NCI-H2171 (cell line): ENCODE measurements around the gene OLIG2.
A peak's percentile ranks its signal among the peaks of the same experiment; 100 is the strongest.

Experiments used
- DNase-seq: peaks from one replicate; lab custom pipeline; 2025; lab: John Stamatoyannopoulos, UW

OLIG2 gene

GRCh38 chr21:33033094-33033951, 7.6 kb downstream of the OLIG2 start:
- DNase-seq: no peak

DNA sequence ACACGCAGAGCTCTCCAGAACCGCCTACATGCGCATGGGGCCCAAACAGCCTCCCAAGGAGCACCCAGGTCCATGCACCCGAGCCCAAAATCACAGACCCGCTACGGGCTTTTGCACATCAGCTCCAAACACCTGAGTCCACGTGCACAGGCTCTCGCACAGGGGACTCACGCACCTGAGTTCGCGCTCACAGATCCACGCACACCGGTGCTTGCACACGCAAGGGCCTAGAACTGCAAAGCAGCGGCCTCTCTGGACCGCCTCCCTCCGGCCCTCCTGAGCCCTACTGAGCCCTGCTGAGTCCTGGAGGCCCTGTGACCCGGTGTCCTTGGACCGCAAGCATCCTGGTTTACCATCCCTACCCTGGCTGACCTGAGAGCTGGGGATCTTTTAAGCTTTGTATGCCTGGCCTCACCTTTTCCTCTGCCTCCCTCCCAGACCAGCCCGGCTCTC, 8.3 kb downstream of the OLIG2 start:
- no peak for DNase-seq

GRCh38 chr21:33035147-33035546, 9.4 kb downstream of the OLIG2 start:
- DNase-seq: no peak

DNA sequence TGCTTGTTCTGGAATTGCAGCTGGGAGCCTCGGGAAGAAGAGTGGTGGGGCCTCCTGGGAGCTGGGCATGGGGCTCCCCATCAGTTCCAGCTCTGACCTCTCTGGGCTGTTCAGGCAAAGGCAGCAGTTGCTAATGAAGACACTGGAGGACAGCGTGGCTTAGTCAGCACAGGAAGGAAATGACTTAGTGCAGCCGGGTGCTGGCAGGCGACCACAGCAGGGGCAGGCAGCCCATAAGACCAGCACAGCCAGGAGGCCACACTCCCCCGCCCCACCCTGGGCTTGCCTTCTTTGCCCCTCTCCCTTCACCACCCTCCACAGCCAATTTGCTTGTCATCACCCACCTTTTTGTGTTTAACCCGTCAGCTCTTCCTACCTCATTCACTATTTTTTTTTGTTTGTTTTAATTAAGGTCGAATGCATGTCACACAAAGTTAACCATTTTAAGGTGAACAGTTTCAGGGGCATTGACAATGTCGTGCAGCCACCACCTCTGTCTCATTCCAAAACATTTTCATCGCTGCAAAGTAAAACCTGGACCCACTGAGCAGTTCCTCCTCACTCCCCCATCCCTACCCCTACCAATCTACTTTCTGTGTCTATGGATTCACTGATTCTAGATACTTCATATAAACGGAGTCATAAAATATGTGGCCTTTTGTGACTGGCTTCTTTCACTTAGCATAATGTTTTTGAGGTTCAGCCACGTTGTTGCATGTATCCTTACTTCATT, 10.9 kb downstream of the OLIG2 start:
- DNase-seq: no peak

GRCh38 chr21:33037501-33037900, 11.8 kb downstream of the OLIG2 start:
- no peak for DNase-seq

DNA sequence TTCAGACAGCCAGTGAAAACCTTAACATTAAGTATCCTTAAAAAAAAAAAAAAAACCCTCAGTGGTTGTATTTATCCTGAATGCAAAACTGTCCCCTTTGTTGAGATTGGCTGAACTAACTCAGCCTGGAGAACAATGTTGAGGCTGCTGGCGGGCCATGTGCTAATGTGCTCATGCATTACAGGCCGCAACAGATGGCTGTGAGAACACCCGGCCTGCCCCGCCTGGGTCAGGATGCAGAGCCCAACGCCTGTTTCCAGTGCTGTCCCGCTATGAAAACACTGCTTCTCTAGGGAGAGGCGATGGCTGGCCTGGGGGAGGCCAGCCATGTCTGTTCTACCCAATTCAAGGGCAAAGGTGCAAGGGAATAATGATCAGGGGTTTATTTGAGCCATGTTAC, 13.8 kb downstream of the OLIG2 start:
- DNase-seq: peak; percentile 75

- no peak for DNase-seq
These were observed 14.5 kb downstream of the OLIG2 start for GRCh38 chr21:33040215-33040614.

DNA sequence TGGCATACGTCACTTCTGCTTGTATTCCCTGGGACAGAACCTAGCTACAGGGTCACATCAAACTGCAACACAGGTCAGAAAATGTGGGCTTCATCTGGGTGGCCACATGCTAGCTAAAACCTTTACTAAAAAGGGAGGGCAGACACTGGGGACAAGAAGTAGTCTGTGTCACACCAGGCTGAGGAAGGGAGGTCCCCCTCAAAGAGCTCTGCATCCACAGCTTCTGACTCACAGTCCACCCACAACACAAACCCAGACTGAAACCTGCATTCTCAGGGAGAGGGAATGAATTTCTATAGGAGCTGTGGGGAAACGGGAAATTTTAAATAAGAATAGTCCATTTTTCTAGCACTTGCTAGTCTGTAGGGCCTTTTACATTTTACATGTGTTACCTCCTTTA, 16.2 kb downstream of the OLIG2 start:
- DNase-seq: no peak

- DNase-seq: no peak
These were observed 17.1 kb downstream of the OLIG2 start for GRCh38 chr21:33042812-33043211.

DNA sequence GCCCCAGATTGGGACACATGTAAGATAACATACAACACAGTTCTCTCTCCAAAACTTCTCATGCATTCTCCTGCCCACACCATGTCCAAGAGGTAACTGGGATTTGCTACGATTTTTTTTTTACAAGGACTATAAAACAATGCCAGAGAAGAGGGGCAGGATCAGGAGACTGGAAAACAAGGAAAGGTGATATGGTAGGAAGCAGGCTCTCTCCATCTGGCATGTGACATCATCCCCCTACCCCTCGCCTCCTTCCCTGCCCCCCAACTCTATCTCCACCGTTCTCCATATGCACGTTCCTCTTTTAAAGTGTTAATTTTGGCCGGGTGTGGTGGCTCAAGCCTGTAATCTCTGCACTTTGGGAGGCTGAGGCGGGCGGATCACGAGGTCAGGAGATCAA, 20.7 kb downstream of the OLIG2 start:
- peak; percentile 74 for DNase-seq

- DNase-seq: no peak
These were observed 21.5 kb downstream of the OLIG2 start for GRCh38 chr21:33047231-33047630.

DNA sequence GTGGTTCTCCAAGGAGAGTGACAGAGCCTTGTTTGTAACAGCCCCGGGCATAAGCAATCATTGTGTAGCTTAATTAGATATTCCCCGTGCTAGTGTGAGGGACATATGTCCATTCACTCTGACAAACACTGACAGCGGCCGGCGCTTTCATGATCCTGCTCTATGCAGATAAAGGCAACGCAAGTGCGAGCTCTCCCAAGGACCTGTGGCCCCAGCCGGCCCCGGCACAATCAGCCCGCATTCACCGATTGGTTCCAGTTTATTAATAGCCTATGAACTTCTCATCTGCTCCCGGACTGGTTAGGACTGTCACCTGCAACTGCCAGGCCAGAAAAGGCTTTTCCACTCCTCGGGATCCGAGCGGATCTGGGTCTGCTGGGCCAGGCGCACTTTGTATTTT, 26.2 kb downstream of the OLIG2 start:
- DNase-seq: no peak

DNA sequence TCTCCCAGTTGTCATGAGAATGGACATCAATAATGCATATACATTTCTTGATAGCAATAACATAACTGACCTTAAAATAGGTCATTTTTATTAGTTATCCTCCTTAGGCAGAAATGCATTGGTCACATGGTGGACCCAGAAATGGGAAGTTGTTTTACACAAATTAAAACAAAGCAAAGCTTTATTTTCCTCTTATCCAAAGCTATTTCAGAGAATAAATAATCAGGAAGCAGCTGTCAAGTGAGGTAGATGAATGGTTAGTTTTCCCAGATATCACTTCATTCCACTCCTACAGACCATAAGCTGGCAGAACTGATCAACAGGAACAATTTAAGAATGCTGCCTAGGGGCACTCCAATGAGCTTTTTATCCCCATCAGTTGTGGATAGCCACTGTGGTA, 28.2 kb downstream of the OLIG2 start:
- DNase-seq: no peak

- no peak for DNase-seq
These were observed 30.3 kb downstream of the OLIG2 start for GRCh38 chr21:33055991-33056390.

- no peak for DNase-seq
These were observed 31.7 kb downstream of the OLIG2 start for GRCh38 chr21:33057385-33057940.

- DNase-seq: peak; percentile 86
These were observed 32.8 kb downstream of the OLIG2 start for GRCh38 chr21:33058527-33058926.

GRCh38 chr21:33058957-33059356, 33.2 kb downstream of the OLIG2 start:
- no peak for DNase-seq

DNA sequence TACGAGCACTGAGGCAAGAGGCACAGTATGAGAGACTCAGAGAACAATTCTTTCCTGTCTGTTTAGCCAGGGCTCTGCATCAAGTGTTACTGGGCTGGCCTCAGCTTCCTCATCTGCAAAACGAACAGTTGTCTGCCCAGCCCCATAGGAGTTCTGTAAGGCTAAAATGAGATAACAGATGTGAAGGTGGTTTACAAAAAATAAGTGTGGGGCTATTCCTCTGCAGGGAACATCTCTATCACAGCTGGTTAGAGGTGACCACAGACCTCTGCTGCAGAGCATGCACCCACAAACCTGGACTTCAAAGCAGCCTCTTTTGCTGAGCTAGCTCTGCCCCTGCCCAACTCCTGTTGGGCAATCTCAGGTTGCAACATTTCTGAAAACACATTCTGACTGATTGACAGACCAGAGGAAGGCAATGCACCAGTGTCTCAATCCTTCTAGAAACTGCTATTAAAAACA, 33.7 kb downstream of the OLIG2 start:
- no peak for DNase-seq

DNA sequence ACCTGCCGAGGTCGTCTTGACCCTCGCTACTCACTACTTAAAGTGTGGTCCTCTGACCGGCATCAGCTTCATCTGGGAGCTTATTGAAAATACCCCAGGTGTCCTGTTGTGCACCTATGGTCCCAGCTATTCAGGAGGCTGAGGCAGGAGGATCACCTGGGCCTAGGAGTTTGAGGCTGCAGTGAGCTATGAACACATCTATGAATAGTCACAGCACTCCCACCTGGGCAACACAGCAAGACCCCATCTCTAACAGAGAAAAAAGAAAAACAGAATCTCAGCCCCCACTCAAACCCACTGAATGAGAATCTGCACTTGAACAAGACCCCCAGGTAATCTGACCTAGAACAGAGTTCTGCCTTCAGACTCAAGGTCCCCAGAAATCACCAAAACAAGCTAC, 35.5 kb downstream of the OLIG2 start:
- no peak for DNase-seq

DNA sequence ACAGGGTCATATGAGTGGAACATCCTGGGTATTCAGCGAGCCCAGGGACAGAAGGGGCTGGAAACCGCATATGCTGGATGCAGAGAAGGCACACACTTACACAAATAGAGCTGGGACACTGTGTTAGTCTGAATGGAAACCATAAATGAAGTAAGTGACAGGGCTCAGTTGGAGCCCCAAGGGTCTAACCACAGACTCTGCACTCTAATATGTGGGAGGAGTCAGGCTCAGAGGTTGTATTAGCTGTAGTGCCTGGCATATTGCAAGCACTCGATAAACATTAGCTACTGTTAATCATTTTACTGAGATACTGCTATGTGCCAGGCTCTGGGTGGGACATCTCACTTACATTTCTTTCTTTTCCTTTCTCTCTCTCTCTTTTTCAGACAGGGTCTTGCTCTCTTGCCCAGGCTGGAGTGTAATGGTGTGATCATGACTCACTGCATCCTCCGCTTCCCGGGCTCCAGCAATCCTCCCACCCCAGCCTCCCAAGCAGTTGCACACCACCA, 37.7 kb downstream of the OLIG2 start:
- DNase-seq: no peak

GRCh38 chr21:33063907-33064622, 38.3 kb downstream of the OLIG2 start:
- DNase-seq: no peak
